PC-3 (cell line): ENCODE measurements around the gene UTP14C.

Experiments
- EZH2phosphoT487 ChIP-seq: fragments of 300-600 bp; sonication (generic); IDR thresholded peaks from 2 replicates; pipeline ENCODE4 v1.6.1; 2018; ENCODE audit warnings: mild to moderate bottlenecking, antibody characterized with exemption, low read length, borderline replicate concordance
- TF ChIP-seq, protein P1 (sequence below): fragments of 300-600 bp; sonication (generic); conservative IDR thresholded peaks from 2 replicates; pipeline ENCODE4 v1.5.1; 2017; ENCODE audit warnings: antibody characterized with exemption, low read depth, mild to moderate bottlenecking, low read length

DNA sequence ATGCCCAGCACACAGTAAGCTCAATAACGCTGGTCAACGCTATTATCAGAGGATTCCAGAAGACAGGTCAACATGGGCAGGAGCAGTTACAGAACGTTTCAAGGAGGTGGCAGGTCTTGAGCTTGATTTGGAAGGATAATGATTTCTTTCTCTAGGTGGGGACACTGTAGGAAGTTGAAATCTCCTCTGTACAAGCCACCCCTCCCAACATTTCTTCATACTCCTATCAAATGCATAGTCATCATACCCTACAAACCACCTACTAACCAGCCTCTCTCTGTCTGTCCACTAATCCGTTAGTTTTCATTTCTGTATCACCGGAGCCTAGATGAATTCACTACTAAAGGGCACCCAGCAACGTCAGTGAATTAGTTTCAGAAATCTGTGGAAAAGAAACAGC, 14.5 kb upstream of the UTP14C start:
- TF ChIP-seq, protein P1, sequence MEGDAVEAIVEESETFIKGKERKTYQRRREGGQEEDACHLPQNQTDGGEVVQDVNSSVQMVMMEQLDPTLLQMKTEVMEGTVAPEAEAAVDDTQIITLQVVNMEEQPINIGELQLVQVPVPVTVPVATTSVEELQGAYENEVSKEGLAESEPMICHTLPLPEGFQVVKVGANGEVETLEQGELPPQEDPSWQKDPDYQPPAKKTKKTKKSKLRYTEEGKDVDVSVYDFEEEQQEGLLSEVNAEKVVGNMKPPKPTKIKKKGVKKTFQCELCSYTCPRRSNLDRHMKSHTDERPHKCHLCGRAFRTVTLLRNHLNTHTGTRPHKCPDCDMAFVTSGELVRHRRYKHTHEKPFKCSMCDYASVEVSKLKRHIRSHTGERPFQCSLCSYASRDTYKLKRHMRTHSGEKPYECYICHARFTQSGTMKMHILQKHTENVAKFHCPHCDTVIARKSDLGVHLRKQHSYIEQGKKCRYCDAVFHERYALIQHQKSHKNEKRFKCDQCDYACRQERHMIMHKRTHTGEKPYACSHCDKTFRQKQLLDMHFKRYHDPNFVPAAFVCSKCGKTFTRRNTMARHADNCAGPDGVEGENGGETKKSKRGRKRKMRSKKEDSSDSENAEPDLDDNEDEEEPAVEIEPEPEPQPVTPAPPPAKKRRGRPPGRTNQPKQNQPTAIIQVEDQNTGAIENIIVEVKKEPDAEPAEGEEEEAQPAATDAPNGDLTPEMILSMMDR: no peak
- TF ChIP-seq EZH2phosphoT487: no peak
